Spleen (tissue), 7 donors: ENCODE data around the gene H2AZ1.

Source experiments
- POLR2A ChIP-seq, 3 donors: fragments of 450-650 bp; IDR thresholded peaks; one replicate each; pipeline ENCODE4 v1.5.1; 2017; ENCODE audit warnings: antibody characterized with exemption in 3 of 3, mild to moderate bottlenecking in 1 of 3
- POLR2AphosphoS5 ChIP-seq, 3 donors: sonication (generic); formaldehyde crosslinking; IDR thresholded peaks; one replicate each; pipeline ENCODE4 v1.5.1; 2017; ENCODE audit warnings: antibody characterized with exemption in 3 of 3
- TF ChIP-seq, protein P1 (sequence below), 11 experiments: fragments of 200-600 bp in 7 of 11; fragments of 450-650 bp in 4 of 11; sonication (generic) in 4 of 11; IDR thresholded peaks in 8 of 11; conservative IDR thresholded peaks in 3 of 11; 1 replicate in 7 of 11; 2 replicates in 4 of 11; pipeline versions ENCODE4 v1.4.0 to v1.8.0; 2016 to 2021; ENCODE audit warnings: antibody characterized with exemption in 11 of 11, inconsistent platforms in 4 of 11, mild to moderate bottlenecking in 1 of 11
- donor health status: DM: no; HTN: no; CAD: no; lungs with moderate emphysema.
- donor health status: DM: no; HTN: no; CAD: no.
- donor health status: DM: no; HTN: no; CAD: no.

DNA sequence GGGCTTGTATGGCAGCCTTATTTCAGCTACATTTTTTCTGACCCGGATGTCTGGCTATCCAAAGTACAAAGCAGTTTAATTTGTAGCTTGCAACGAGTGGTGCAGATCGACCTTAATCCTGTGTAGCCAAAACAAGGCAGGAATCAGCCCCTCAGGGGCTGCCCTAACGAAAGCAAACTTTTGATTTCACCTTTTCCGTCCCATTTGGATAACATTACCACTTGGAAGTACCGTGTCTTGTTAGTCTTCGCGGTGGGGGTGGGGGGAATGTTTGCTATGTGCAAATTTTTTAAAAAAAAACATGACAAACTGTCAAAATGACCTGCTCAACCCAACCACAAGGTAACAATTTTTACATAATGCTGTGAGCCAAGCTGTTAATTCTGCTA is 2.9 kb downstream of the H2AZ1 start:
- TF ChIP-seq POLR2AphosphoS5 (IDR thresholded peaks at IDR 0.05) (no peak), POLR2A (IDR thresholded peaks at IDR 0.05) (no peak)
- TF ChIP-seq, protein P1, sequence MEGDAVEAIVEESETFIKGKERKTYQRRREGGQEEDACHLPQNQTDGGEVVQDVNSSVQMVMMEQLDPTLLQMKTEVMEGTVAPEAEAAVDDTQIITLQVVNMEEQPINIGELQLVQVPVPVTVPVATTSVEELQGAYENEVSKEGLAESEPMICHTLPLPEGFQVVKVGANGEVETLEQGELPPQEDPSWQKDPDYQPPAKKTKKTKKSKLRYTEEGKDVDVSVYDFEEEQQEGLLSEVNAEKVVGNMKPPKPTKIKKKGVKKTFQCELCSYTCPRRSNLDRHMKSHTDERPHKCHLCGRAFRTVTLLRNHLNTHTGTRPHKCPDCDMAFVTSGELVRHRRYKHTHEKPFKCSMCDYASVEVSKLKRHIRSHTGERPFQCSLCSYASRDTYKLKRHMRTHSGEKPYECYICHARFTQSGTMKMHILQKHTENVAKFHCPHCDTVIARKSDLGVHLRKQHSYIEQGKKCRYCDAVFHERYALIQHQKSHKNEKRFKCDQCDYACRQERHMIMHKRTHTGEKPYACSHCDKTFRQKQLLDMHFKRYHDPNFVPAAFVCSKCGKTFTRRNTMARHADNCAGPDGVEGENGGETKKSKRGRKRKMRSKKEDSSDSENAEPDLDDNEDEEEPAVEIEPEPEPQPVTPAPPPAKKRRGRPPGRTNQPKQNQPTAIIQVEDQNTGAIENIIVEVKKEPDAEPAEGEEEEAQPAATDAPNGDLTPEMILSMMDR (IDR thresholded peaks at IDR 0.05 in 8 of 11, conservative IDR thresholded peaks at IDR 0.05 in 3 of 11) = no peak
